Measurements from ENCODE around the gene MYRFL. TPM values are rescaled to one million over a fixed set of nuclear protein-coding genes. Genes with fewer than 3 reads are reported as not detected.
"Not testable (repeated sequence)": the region's sequence is repeated elsewhere in the genome, so short reads cannot be mapped to it uniquely, and the experiment has no call there.

MYRFL gene
- total RNA-seq, 1 experiment from 2014 or later, result not detected

DNA sequence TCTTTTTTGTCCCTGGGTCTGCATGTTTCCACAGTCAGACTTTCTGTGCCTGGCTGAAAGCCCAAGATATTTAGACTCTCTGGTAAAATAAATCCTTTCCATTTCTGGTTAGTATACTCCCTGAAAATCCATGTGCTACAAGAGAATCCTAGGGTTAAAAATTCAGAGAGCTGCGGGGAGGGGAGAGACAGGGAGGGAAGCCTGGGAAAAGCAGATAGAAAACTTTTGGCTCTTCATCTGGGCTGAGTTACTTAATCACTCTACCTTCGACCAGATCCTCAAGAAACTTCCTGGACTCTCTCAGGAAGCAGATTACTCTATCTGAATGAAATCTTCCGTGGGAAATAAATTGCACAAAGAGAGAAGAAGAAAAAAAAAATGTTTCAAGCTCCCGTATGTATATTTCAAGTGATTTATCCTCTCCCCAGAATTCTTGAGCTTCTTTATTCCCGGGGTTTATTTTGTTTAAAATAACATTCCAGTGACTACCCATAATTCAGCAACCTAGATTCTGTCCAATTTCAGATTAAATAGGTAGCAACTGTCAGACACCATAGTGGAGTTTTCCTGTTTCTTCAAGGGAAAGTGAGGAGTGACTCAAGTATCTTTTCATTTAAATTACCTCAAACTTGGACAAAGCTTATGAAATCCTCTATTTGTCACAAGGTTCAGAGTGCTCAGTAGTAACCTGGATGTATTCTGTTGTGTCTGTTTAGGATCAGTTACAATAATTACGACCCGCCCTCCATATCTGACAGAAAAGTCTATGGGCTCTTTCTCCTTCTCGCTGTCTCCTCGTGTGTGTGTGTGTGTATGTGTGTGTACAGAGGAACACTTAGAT is 163.7 kb downstream of the MYRFL start:
- DNase-seq (ENCODE audit: low spot score), result no peak

GRCh38 chr12:69991690-69992288 is 166.8 kb downstream of the MYRFL start:
- no peak for DNase-seq (ENCODE audit: low spot score)

DNA sequence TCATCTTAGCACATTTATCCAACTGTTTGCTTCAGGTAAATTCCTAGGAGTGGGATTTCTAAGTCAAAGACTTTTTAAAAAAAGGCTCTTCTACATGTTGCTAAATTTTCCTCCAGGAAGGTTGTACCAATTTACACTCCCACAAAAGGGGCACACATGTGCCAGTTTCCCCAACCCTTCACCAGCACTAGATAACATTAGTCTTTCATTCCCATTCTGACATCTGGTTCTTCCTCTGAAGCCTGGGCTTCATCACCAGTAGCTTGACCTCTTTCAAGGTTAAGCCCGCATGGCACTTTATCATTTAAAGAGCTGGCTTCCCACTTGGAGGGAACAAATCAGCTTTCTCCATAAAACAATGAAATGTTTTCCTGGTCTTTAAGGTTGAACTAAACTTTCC is 168.4 kb downstream of the MYRFL start:
- no peak for DNase-seq (ENCODE audit: low spot score)

DNA sequence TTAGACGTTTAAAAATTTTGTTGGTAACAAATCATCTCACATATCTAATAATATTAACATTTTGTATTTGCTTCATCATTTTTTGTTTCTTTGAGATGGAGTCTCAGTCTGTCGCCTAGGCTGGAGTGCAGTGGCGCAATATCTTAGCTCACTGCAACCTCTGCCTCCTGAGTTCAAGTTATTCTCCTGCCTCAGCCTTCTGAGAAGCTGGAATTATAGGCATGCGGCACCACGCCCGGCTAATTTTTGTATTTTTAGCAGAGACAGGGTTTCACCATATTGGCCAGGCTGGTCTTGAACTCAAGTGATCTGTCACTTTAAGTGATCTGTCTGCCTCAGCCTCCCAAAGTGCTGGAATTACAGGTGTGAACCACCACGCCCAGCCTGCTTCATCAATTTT is 169.1 kb downstream of the MYRFL start:
- DNase-seq (ENCODE audit: low spot score), result not testable (repeated sequence)

DNA sequence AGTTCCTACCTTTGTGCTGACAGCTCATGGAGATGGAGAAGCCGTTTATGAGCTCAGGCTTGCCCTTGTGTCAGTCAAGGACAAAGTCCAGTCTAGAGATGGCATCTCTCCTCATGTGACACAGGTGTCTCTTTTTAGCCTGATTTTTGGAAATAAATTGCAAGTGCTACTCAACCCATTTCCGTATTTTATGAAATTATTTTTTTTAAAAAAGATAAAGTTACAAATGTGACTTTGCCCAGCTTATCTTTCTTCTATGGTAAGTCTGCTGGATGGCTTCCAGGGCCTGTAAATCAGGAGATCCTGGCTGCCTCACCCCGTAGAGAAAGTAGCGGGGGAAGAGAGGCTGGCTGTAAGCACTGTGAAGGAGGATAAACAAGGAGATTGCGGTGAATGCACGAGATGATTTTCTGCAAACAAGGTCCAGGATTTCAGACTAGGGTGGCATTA is 169.7 kb downstream of the MYRFL start:
- DNase-seq (ENCODE audit: low spot score), result no peak

- no peak for DNase-seq (ENCODE audit: low spot score)
Observed at GRCh38 chr12:69996241-69996640, 171.2 kb downstream of the MYRFL start.

- no peak for DNase-seq (ENCODE audit: low spot score)
Observed at GRCh38 chr12:69996722-69997121, 171.7 kb downstream of the MYRFL start.

- DNase-seq (ENCODE audit: low spot score), result no peak
Observed at GRCh38 chr12:69998011-69998410, 173.0 kb downstream of the MYRFL start.

- no peak for DNase-seq (ENCODE audit: low spot score)
Observed at GRCh38 chr12:69998922-69999321, 173.9 kb downstream of the MYRFL start.

- no peak for DNase-seq (ENCODE audit: low spot score)
Observed at GRCh38 chr12:69999561-69999960, 174.5 kb downstream of the MYRFL start.

GRCh38 chr12:70002097-70002911 is 177.3 kb downstream of the MYRFL start:
- no peak for DNase-seq (ENCODE audit: low spot score)

- no peak for DNase-seq (ENCODE audit: low spot score)
Observed at GRCh38 chr12:70002912-70003255, 177.9 kb downstream of the MYRFL start.

DNA sequence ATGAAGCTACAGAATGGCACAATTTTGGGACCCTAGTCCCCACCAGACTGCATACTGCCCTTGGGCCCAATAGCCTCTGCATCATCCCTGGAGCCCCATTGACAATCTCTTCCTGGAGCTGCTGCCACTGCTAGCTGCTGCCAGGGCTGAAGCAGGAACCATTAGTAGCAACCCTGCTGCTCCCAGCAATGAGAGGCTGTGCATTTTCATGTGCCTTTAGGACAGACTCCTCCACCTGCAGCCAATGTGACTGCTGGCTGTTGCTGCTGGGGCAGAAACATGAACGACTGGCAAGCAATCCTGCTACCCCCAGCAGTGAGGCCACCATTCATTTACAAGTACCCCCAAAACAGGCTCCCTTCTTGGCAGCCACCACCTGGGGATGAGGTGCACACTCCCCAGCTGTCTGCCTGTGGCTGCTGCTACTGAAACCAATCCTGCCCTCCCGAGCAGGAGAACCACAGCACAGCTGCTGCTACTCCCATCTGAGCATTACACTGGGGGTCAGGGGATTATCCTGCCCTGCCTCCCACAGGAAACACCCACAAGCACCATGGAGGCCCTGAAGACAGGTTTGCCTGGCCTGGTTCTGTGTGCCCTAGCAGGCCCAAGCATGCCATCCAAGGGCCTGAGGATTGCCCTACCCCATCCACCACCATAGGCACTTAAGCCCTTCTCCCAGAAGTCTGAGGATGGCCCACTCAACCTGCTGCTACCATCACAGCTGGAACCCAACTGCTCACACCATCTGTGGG is 181.0 kb downstream of the MYRFL start:
- no peak for DNase-seq (ENCODE audit: low spot score)

GRCh38 chr12:70006619-70006973 is 181.6 kb downstream of the MYRFL start:
- no peak for DNase-seq (ENCODE audit: low spot score)

DNA sequence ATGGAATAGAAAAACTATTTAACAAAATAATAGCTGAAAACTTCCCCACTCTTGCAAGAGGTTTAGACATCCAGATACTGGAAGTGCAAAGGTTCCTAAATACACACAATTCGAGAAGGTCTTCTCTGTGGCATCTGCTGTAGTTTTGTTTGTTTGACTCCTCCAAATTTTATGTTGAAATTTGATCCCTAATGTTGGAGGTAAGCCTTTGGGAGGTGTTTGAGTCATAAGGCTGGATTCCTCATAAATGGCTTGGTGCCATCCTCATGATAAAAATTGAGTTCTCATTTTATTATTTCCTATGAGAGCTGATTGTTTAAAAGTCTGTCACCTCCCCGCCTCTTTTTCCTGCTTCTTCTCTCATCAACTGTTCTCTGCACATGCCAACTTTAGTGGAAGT is 182.7 kb downstream of the MYRFL start:
- DNase-seq (ENCODE audit: low spot score), result no peak

Other genes with a start within 250 kb of the MYRFL start
- 440 and 479 TPM in 2 replicates for gene CCT2, start 239.8 kb upstream of the MYRFL start, total RNA-seq (2014; rRNA removed; shearing (Covaris generic))
- gene LRRC10, start 214.3 kb upstream of the MYRFL start, total RNA-seq (2014; rRNA removed; shearing (Covaris generic)), result not detected in 2 replicates
- not detected in 2 replicates for gene BEST3, start 125.9 kb upstream of the MYRFL start, total RNA-seq (2014; rRNA removed; shearing (Covaris generic))
- gene RAB3IP, start 86.4 kb upstream of the MYRFL start, total RNA-seq (2014; rRNA removed; shearing (Covaris generic)), result 9.0 and 9.1 TPM in 2 replicates